Sigmoid colon (tissue), 7 donors: ENCODE data around the gene C1GALT1. TPM values are rescaled to one million over a fixed set of nuclear protein-coding genes. Genes with fewer than 3 reads are reported as not detected.
"Not testable (repeated sequence)": the region's sequence is repeated elsewhere in the genome, so short reads cannot be mapped to it uniquely, and the experiment has no call there.

Experiments
- DNase-seq: peaks from one replicate; pipeline ENCODE4 v3.0.0-alpha.2; 2019
- H3K27ac ChIP-seq, 4 donors: fragments of 200-600 bp; sonication (generic); one replicate each; pipeline ENCODE4 v1.5.1; 2016 to 2019; ENCODE audit warnings: mild to moderate bottlenecking in 1 of 4
- H3K27me3 ChIP-seq, 3 donors: fragments of 200-600 bp; sonication (generic); one replicate each; pipeline ENCODE4 v1.5.1; 2019; ENCODE audit warnings: mild to moderate bottlenecking in 1 of 3
- H3K36me3 ChIP-seq, 4 donors: fragments of 200-600 bp; sonication (generic); one replicate each; pipeline ENCODE4 v1.5.1; 2016 to 2019
- H3K4me1 ChIP-seq, 4 donors: fragments of 200-600 bp; sonication (generic); one replicate each; pipeline ENCODE4 v1.5.1; 2017 to 2019
- H3K4me3 ChIP-seq, 4 donors: fragments of 200-600 bp; sonication (generic); one replicate each; pipeline ENCODE4 v1.5.1; 2017 to 2019; ENCODE audit warnings: mild to moderate bottlenecking in 2 of 4, moderate library complexity in 1 of 4
- H3K9me3 ChIP-seq, 4 donors: fragments of 200-600 bp in 3 of 4; sonication (generic) in 3 of 4; one replicate each; pipeline versions ENCODE4 v1.5.1 to v1.6.1; 2013 to 2019
- CTCF ChIP-seq, 4 experiments: fragments of 450-650 bp in 3 of 4; fragments of 200-600 bp in 1 of 4; IDR thresholded peaks; one replicate each; pipeline ENCODE4 v1.5.1; 2016 to 2019; ENCODE audit warnings: antibody characterized with exemption in 4 of 4, mild to moderate bottlenecking in 3 of 4, moderate library complexity in 2 of 4
- EP300 ChIP-seq, 4 donors: sonication (generic); formaldehyde crosslinking; IDR thresholded peaks; one replicate each; pipeline ENCODE4 v1.6.1; 2017; ENCODE audit warnings: antibody characterized with exemption in 4 of 4
- POLR2A ChIP-seq, 2 donors: fragments of 450-650 bp; IDR thresholded peaks; one replicate each; pipeline ENCODE4 v1.6.1; 2016; ENCODE audit warnings: antibody characterized with exemption in 2 of 2, mild to moderate bottlenecking in 2 of 2, moderate library complexity in 2 of 2
- POLR2AphosphoS5 ChIP-seq, 4 donors: sonication (generic); formaldehyde crosslinking; IDR thresholded peaks; one replicate each; pipeline ENCODE4 v1.6.1; 2017; ENCODE audit warnings: antibody characterized with exemption in 4 of 4
- WGBS, 2 donors: extraction: QIAGEN DNeasy Blood & Tissue Kit; methylation state at CpG; one replicate each; pipeline ENCODE4 v1.1.7; 2013; 5-methylcytosine and 5-hydroxymethylcytosine counted together
- intact Hi-C: fragments of 100-400 bp; cut with DNase I; formaldehyde crosslinking; loops from one replicate; pipeline ENCODE4 v1.15.1; 2023
- polyA plus RNA-seq, 3 donors: library from polyadenylated mRNA; stranded (reverse); fragments of 200-250 nt; gene quantifications; one replicate each; pipeline ENCODE4 v1.2.3, GENCODE V29; 2013
- total RNA-seq, 4 donors: library from RNA; depleted of rRNA; stranded (reverse); fragments of >200 nt; gene quantifications; one replicate each; pipeline ENCODE4 v1.1.0, GENCODE V29; 2016
- donor health status: healthy with polysubstance abuse.
- donor health status: Bipolar disorder and iron deficiency.
- donor health status: healthy.

The C1GALT1 gene
- total and polyA plus RNA-seq, 7 donors = 4.8 to 19.8 (median 11.6) TPM

- H3K36me3 ChIP-seq = peaks cover 0 to 8% (median 0%) of the 10 kb centered on the region in 4 donors
- H3K4me3 ChIP-seq = no peak overlapping the region
- no peak for DNase-seq
- peak overlapping the region in 1 of 4 donors; percentile 12 for H3K27ac ChIP-seq
- WGBS, 2 donors = 80 to 89% methylated on average over 4 of the region's 4 CpGs
- H3K4me1 ChIP-seq = peaks cover 0 to 8% (median 5%) of the 10 kb centered on the region in 4 donors
- no peaks in the 10 kb centered on the region for H3K9me3 ChIP-seq
- TF ChIP-seq EP300 (IDR thresholded peaks at IDR 0.05) (no peak), POLR2A (IDR thresholded peaks at IDR 0.05) (no peak), CTCF (IDR thresholded peaks at IDR 0.05) (no peak), POLR2AphosphoS5 (IDR thresholded peaks at IDR 0.05) (no peak)
- intact Hi-C loops = no loop called here
- no peaks in the 10 kb centered on the region for H3K27me3 ChIP-seq
Measured at GRCh38 chr7:7237201-7237977, 55.0 kb downstream of the C1GALT1 start.

- peak overlapping the region in 1 of 4 donors; percentile 12 for H3K27ac ChIP-seq
- no peaks in the 10 kb centered on the region for H3K9me3 ChIP-seq
- H3K4me3 ChIP-seq = no peak overlapping the region
- peaks cover 0 to 8% (median 5%) of the 10 kb centered on the region in 4 donors for H3K4me1 ChIP-seq
- intact Hi-C loops = no loop called here
- H3K27me3 ChIP-seq = no peaks in the 10 kb centered on the region
- peaks cover 0 to 8% (median 0%) of the 10 kb centered on the region in 4 donors for H3K36me3 ChIP-seq
- TF ChIP-seq POLR2A (IDR thresholded peaks at IDR 0.05) (no peak), CTCF (IDR thresholded peaks at IDR 0.05) (no peak), EP300 (IDR thresholded peaks at IDR 0.05) (no peak)
- no peak for DNase-seq
- WGBS, 2 donors = 73% methylated on average over 1 of the region's 1 CpG
Measured at GRCh38 chr7:7237978-7238267, 55.6 kb downstream of the C1GALT1 start.

- TF ChIP-seq POLR2A (IDR thresholded peaks at IDR 0.05) = no peak
- TF ChIP-seq POLR2AphosphoS5 (IDR thresholded peaks at IDR 0.05) = no peak
- no peak for TF ChIP-seq CTCF (IDR thresholded peaks at IDR 0.05)
- TF ChIP-seq EP300 (IDR thresholded peaks at IDR 0.05) = no peak
- no peaks in the 10 kb centered on the region for H3K27me3 ChIP-seq
- DNase-seq = no peak
- no peak overlapping the region for H3K27ac ChIP-seq
- H3K4me1 ChIP-seq = peaks cover 0 to 16% (median 5%) of the 10 kb centered on the region in 4 donors
- H3K36me3 ChIP-seq = peaks cover 0 to 8% (median 0%) of the 10 kb centered on the region in 4 donors
- intact Hi-C loops = no loop called here
- no peaks in the 10 kb centered on the region for H3K9me3 ChIP-seq
- WGBS, 2 donors = 98 to 100% methylated on average over 1 of the region's 1 CpG
- no peak overlapping the region for H3K4me3 ChIP-seq
Measured at GRCh38 chr7:7239346-7239745, 57.0 kb downstream of the C1GALT1 start.

GRCh38 chr7:7242899-7243298 lies 60.6 kb downstream of the C1GALT1 start:
- intact Hi-C loops = no loop called here
- TF ChIP-seq EP300 (IDR thresholded peaks at IDR 0.05) (no peak), POLR2AphosphoS5 (IDR thresholded peaks at IDR 0.05) (no peak), CTCF (IDR thresholded peaks at IDR 0.05) (no peak)
- 84 to 92% methylated on average over 3 of the region's 3 CpGs for WGBS, 2 donors

GRCh38 chr7:7245233-7245632 lies 62.9 kb downstream of the C1GALT1 start:
- H3K36me3 ChIP-seq, H3K27me3 ChIP-seq, H3K27ac ChIP-seq, DNase-seq, H3K4me3 ChIP-seq, intact Hi-C loops, H3K9me3 ChIP-seq: not testable (repeated sequence)
- WGBS, 2 donors = 91 to 95% methylated on average over 13 of the region's 13 CpGs
- H3K4me1 ChIP-seq = peaks cover 0 to 20% (median 5%) of the 10 kb centered on the region in 4 donors

More at GRCh38 chr7:7242899-7243298, 60.6 kb downstream of the C1GALT1 start:
- H3K9me3 ChIP-seq = no peaks in the 10 kb centered on the region
- no peaks in the 10 kb centered on the region for H3K36me3 ChIP-seq
- peaks cover 0 to 21% (median 5%) of the 10 kb centered on the region in 4 donors for H3K4me1 ChIP-seq
- no peaks in the 10 kb centered on the region for H3K27me3 ChIP-seq
- no peak overlapping the region for H3K4me3 ChIP-seq
- no peak for DNase-seq
- no peak overlapping the region for H3K27ac ChIP-seq
